Right lobe of liver (tissue), 4 donors: Measurements from ENCODE around the gene SSRP1.

Source experiments
- CTCF ChIP-seq, 4 donors: fragments of 200-600 bp in 3 of 4; fragments of 450-650 bp in 1 of 4; IDR thresholded peaks; one replicate each; pipeline versions ENCODE4 v1.5.1 to v1.8.0; 2016 to 2022; ENCODE audit warnings: antibody characterized with exemption in 4 of 4, mild to moderate bottlenecking in 2 of 4
- POLR2A ChIP-seq: fragments of 450-650 bp; IDR thresholded peaks from one replicate; pipeline ENCODE4 v1.6.1; 2017; ENCODE audit warnings: antibody characterized with exemption, mild to moderate bottlenecking
- donor health status: DM: no; HTN: no; CAD: no.
- donor health status: DM: no; HTN: no; CAD: no.
- donor health status: DM: no; HTN: yes; CAD: no.

- TF ChIP-seq CTCF (IDR thresholded peaks at IDR 0.05): no peak
- TF ChIP-seq POLR2A: no peak
Observed at GRCh38 chr11:57375490-57375889, 39.8 kb upstream of the SSRP1 start.
